GM06990 (cell line): ENCODE results near the gene FAM222A.
A peak's percentile ranks its signal among the peaks of the same experiment; 100 is the strongest.

ENCODE experiments used
- DNase-seq: peaks from one replicate; pipeline ENCODE4 v3.0.0-alpha.2; 2011; ENCODE audit not compliant: insufficient read length; ENCODE audit errors: extremely low read depth
- H3K27me3 ChIP-seq: replicated peaks from 2 replicates; pipeline ENCODE4 v1.6.0; 2011; ENCODE audit warnings: low read length; ENCODE audit not compliant: control insufficient read depth, insufficient read depth
- H3K36me3 ChIP-seq: 2 replicates; pipeline ENCODE4 v1.5.1; 2011; ENCODE audit warnings: low read length; ENCODE audit not compliant: control insufficient read depth, insufficient read depth
- H3K4me3 ChIP-seq: replicated peaks from 2 replicates; pipeline ENCODE4 v1.5.1; 2011; ENCODE audit warnings: low read depth, mild to moderate bottlenecking, control low read depth, low read length
- TF ChIP-seq, protein P1 (sequence below): IDR thresholded peaks from 2 replicates; pipeline ENCODE4 v1.5.1; 2011; ENCODE audit warnings: low read length, control low read depth, mild to moderate bottlenecking, inconsistent platforms; ENCODE audit not compliant: insufficient read depth, poor library complexity, severe bottlenecking

FAM222A gene

DNA sequence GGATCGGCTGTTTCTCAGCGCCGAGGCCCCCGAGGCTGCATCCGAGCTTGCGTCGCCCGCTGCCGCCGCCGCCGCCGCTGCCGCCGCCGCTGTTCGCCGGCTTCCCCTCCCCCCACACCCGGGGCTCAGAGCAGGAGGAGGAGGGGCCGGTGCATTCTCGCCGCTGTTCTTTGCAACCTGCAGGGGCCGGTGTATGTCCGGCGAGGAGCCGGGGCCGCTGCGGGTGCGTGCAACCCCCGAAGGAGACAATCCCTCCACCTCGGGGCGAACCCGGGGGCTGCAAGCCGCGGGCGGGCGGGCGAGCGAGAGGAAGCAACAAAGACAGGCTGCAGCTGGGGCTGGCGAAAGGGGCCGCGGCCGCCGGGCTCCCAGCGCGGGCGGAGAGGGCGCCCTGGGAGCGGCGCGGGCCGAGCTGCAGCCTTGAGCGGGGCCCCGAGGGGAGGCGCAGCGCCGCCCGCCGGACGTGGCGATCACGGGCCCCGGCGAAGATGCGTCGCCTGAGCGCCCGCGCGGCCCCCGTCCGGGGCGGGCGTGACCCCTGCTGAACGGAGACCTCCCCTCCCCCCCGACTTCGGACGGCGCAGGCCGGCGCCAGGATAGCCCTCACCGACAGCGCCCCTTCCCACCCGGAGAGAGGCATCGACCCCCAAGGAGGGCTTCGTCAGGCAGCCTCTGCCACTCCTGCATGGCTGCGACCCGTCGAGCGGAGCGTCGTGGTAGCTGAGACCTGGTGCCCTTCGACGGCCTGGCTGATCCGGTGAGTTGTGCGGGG is 702 bp downstream of the FAM222A start:
- DNase-seq: peak; percentile 57
- Histone ChIP-seq H3K4me3 (peak overlapping the region; percentile 54), H3K36me3 (no peaks in the 10 kb centered on the region), H3K27me3 (peaks cover 2% of the 10 kb centered on the region)
- TF ChIP-seq, protein P1, sequence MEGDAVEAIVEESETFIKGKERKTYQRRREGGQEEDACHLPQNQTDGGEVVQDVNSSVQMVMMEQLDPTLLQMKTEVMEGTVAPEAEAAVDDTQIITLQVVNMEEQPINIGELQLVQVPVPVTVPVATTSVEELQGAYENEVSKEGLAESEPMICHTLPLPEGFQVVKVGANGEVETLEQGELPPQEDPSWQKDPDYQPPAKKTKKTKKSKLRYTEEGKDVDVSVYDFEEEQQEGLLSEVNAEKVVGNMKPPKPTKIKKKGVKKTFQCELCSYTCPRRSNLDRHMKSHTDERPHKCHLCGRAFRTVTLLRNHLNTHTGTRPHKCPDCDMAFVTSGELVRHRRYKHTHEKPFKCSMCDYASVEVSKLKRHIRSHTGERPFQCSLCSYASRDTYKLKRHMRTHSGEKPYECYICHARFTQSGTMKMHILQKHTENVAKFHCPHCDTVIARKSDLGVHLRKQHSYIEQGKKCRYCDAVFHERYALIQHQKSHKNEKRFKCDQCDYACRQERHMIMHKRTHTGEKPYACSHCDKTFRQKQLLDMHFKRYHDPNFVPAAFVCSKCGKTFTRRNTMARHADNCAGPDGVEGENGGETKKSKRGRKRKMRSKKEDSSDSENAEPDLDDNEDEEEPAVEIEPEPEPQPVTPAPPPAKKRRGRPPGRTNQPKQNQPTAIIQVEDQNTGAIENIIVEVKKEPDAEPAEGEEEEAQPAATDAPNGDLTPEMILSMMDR: peak; percentile 19

DNA sequence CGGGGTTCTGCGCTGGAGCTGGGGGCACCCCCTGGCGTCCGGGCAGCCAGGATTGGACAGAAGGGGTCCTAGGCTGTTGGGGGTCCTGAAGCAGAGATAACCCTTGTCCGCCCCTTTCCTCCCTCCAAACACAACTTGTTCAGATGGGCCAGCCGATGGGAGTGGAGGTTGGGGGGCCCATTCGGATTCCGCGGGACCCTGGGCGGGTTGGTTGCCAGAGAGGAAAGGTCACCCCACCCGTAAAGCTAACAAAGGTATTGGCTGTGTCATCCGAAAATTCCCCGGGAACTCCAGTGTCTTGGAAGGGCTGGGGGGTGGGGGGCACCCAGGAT is 1.3 kb downstream of the FAM222A start:
- H3K36me3 ChIP-seq: no peaks in the 10 kb centered on the region
- H3K27me3 ChIP-seq: peaks cover 2% of the 10 kb centered on the region
- TF ChIP-seq, protein P1: no peak
- H3K4me3 ChIP-seq: peak overlapping the region; percentile 2; the same call in 1 of the 2 replicates
- DNase-seq: no peak

DNA sequence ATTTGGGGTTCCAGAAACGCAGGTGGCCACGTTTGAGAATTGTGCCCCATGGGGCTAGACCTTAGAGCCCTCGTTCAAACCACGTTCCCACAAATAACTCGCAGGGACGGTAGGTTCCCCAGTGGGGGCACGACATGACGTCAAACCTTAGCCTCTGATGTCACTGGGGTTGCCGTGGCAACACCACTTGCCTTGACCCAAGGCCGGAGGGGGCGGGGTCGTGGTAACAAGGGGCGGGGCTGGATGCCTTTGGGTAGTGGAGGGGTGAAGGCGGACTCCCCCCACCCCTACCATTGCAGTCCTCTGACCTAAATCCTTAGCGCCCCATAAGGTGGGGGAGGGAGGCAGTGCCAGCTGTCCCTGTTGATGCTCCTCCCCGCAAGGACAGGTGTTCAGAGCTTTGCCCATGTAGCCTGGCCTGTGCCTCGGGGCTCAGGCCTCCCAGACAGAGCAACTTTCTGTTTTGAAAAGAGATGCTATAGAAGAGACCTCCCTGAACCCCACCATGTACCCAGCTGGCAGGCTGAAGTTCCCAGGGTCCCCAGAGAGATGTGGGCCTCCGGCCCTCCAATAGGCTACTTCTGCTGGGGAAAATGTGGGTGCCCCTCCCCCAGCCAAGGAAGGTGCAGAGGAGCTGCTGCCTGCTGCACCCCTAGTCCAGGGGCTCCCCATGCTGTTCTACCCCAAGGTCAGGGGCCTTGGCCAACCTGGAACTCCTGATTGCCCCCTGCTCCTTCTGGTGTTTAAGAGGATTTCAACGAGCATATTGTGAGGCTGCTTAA is 1.9 kb downstream of the FAM222A start:
- Histone ChIP-seq H3K27me3 (peaks cover 2% of the 10 kb centered on the region), H3K4me3 (no peak overlapping the region), H3K36me3 (no peaks in the 10 kb centered on the region)
- TF ChIP-seq, protein P1: no peak
- no peak for DNase-seq

DNA sequence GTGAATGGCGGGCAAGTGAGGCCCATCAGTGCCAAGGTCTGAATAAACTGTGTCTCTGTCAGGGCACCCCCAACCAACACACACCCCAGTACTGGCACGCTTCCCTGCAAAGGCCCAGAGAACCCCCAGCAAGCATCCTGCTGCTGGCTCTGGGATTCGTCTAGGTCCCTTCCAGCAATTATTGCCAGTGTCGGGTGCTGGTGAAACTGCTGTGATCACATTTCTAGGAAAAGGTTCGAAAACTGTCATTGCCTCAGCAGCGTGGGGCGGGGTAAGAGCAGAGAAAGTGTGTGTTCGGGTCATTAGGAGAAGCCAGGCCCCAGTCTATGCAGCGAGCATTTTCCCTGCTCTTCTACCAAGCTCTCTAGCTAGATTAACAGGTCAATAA is 2.5 kb downstream of the FAM222A start:
- Histone ChIP-seq H3K36me3 (no peaks in the 10 kb centered on the region), H3K27me3 (peaks cover 2% of the 10 kb centered on the region), H3K4me3 (no peak overlapping the region)
- TF ChIP-seq, protein P1: no peak
- DNase-seq: no peak

- TF ChIP-seq, protein P1: no peak
- DNase-seq: no peak
- H3K4me3 ChIP-seq: no peak overlapping the region
- H3K27me3 ChIP-seq: peaks cover 2% of the 10 kb centered on the region
- H3K36me3 ChIP-seq: no peaks in the 10 kb centered on the region
These were observed 3.1 kb downstream of the FAM222A start for GRCh38 chr12:109716512-109717389.
